PC-9 (cell line): Measurements from ENCODE around the gene F3. TPM values are rescaled to one million over a fixed set of nuclear protein-coding genes. Genes with fewer than 3 reads are reported as not detected.

Source experiments
- BruUV-seq: library from RNA; stranded (reverse); fragments of 400-500 nt; replicated peaks from 2 replicates; lab custom pipeline; 2021; lab: Mats Ljungman, UMichigan
- CTCF ChIA-PET: fragments of 300-600 bp; sonication (Branson Sonifier 250); formaldehyde crosslinking; loops from one replicate; lab custom pipeline; 2022; ENCODE audit warnings: antibody characterized with exemption; lab: Charles Lee
- POLR2A ChIA-PET: fragments of 300-600 bp; sonication (Branson Sonifier 250); formaldehyde crosslinking; loops from one replicate; lab custom pipeline; 2022; ENCODE audit warnings: antibody characterized with exemption; ENCODE audit not compliant: unreplicated experiment; lab: Charles Lee
- DNase-seq, 2 experiments: peaks; one replicate each; pipeline versions ENCODE4 v3.0.0 to v3.0.0-alpha.2; 2015 to 2022; ENCODE audit warnings: mixed read lengths in 1 of 2
- H2AFZ ChIP-seq: fragments of 200-600 bp; sonication (generic); 2 replicates; pipeline ENCODE4 v1.8.1; 2017; ENCODE audit warnings: antibody characterized with exemption
- H3F3A ChIP-seq: fragments of 200-600 bp; sonication (generic); 2 replicates; pipeline ENCODE4 v1.8.1; 2017; ENCODE audit warnings: antibody characterized with exemption, mild to moderate bottlenecking, low read depth; ENCODE audit not compliant: insufficient read depth
- H3K27ac ChIP-seq: fragments of 200-600 bp; sonication (generic); 2 replicates; pipeline ENCODE4 v1.6.1; 2016; ENCODE audit warnings: mixed run types
- H3K27me3 ChIP-seq: fragments of 200-600 bp; sonication (generic); 2 replicates; pipeline ENCODE4 v1.6.1; 2016; ENCODE audit warnings: low read depth, mixed run types; ENCODE audit not compliant: insufficient read depth
- H3K36me3 ChIP-seq: fragments of 200-600 bp; sonication (generic); 2 replicates; pipeline ENCODE4 v1.6.1; 2016; ENCODE audit warnings: low read depth, mixed run types
- H3K4me1 ChIP-seq: fragments of 200-600 bp; sonication (generic); replicated peaks from 2 replicates; pipeline ENCODE4 v1.6.1; 2016; ENCODE audit warnings: mixed run types; ENCODE audit not compliant: insufficient read depth
- H3K4me2 ChIP-seq: fragments of 200-600 bp; sonication (generic); 2 replicates; pipeline ENCODE4 v1.6.1; 2017; ENCODE audit warnings: mixed run types
- H3K4me3 ChIP-seq: fragments of 200-600 bp; sonication (generic); 2 replicates; pipeline ENCODE4 v1.6.1; 2016; ENCODE audit warnings: mixed run types
- H3K79me2 ChIP-seq: fragments of 200-600 bp; sonication (generic); 2 replicates; pipeline ENCODE4 v1.6.1; 2017; ENCODE audit warnings: low read depth, mixed run types
- H3K9me2 ChIP-seq: fragments of 200-600 bp; sonication (generic); 2 replicates; pipeline ENCODE4 v1.8.1; 2017; ENCODE audit warnings: mild to moderate bottlenecking; ENCODE audit not compliant: insufficient read depth
- H3K9me3 ChIP-seq: fragments of 200-600 bp; sonication (generic); 2 replicates; pipeline ENCODE4 v1.8.1; 2016; ENCODE audit warnings: low read depth; ENCODE audit not compliant: insufficient read depth
- H4K20me1 ChIP-seq: fragments of 200-600 bp; sonication (generic); 2 replicates; pipeline ENCODE4 v1.8.1; 2017; ENCODE audit not compliant: insufficient read depth
- CTCF ChIP-seq: fragments of 200-600 bp; sonication (generic); conservative IDR thresholded peaks from 2 replicates; pipeline ENCODE4 v1.6.1; 2017; ENCODE audit warnings: mixed run types, antibody characterized with exemption, mild to moderate bottlenecking, moderate library complexity
- EZH2 ChIP-seq: fragments of 200-600 bp; sonication (generic); IDR thresholded peaks from 2 replicates; pipeline ENCODE4 v1.8.0; 2017; ENCODE audit warnings: antibody characterized with exemption, low read depth
- intact Hi-C: fragments of 100-400 bp; cut with micrococcal nuclease; formaldehyde crosslinking; loops from one replicate; pipeline ENCODE4 v1.10.0; 2022; ENCODE audit not compliant: unreplicated experiment
- total RNA-seq: library from RNA; stranded (reverse); gene quantifications from 2 replicates; pipeline ENCODE4 v1.2.3, GENCODE V29; 2021

F3 gene
- total RNA-seq, 1 experiment from 2014 or later, result 335 TPM

GRCh38 chr1:94514095-94514727 lies 27.3 kb downstream of the F3 start:
- intact Hi-C loops, result loop anchor here (1.0 to 2.0 kb wide), 3 partner anchors 289 to 719 kb away; no protein-coding TSS in a partner anchor
- no peaks in the 10 kb centered on the region for H3K27me3 ChIP-seq
- CTCF ChIA-PET, result interaction anchor here (0.5 to 1.2 kb wide), 5 partner anchors 28 to 437 kb away, joined by 3 to 5 read pairs (median 4); no protein-coding TSS in a partner anchor
- TF ChIP-seq EZH2 (no peak), CTCF (peak; percentile 91)
- no peak overlapping the region for H3K4me3 ChIP-seq
- peak overlapping the region; percentile 21; the same call in 1 of the 2 replicates for H3K27ac ChIP-seq
- H3K9me2 ChIP-seq, result no peaks in the 10 kb centered on the region
- BruUV-seq, result no TSS peak
- no peaks in the 10 kb centered on the region for H4K20me1 ChIP-seq
- peaks cover 11% of the 10 kb centered on the region for H3K4me1 ChIP-seq
- 0 out of 2 replicates have a peak, but pooled peaks cover 14% of the 10 kb centered on the region for H3K36me3 ChIP-seq
- POLR2A ChIA-PET, result interaction anchor here (0.5 to 1.0 kb wide), 6 partner anchors 13 to 322 kb away, joined by 4 to 16 read pairs (median 8); no protein-coding TSS in a partner anchor
- H3K9me3 ChIP-seq, result no peaks in the 10 kb centered on the region
- H3F3A ChIP-seq, result peaks cover 21% of the 10 kb centered on the region
- no peak overlapping the region for H3K4me2 ChIP-seq
- no peak overlapping the region for H2AFZ ChIP-seq
- peak; percentile 34 to 66 for DNase-seq
- no peaks in the 10 kb centered on the region for H3K79me2 ChIP-seq

- DNase-seq, result no peak
- Histone ChIP-seq H3K36me3 (0 out of 2 replicates have a peak, but pooled peaks cover 9% of the 10 kb centered on the region), H3K4me2 (no peak overlapping the region), H3K79me2 (no peaks in the 10 kb centered on the region), H4K20me1 (no peaks in the 10 kb centered on the region), H3K27me3 (no peaks in the 10 kb centered on the region), H3K4me3 (no peak overlapping the region), H3K9me3 (no peaks in the 10 kb centered on the region), H2AFZ (no peak overlapping the region), H3K9me2 (no peaks in the 10 kb centered on the region), H3K27ac (no peak overlapping the region), H3F3A (peaks cover 21% of the 10 kb centered on the region), H3K4me1 (peaks cover 11% of the 10 kb centered on the region)
- intact Hi-C loops, result no loop called here
- TF ChIP-seq CTCF (no peak), EZH2 (no peak)
- BruUV-seq, result no TSS peak
- ChIA-PET CTCF (interaction anchor here (0.6 to 0.9 kb wide), 2 partner anchors 39 to 529 kb away, joined by 3 read pairs; no protein-coding TSS in a partner anchor), POLR2A (no interaction called here)
Observed at GRCh38 chr1:94512816-94513215, 28.7 kb downstream of the F3 start.

- BruUV-seq, result no TSS peak
- H3K36me3 ChIP-seq, result peaks cover 29% of the 10 kb centered on the region
- no peak overlapping the region for H3K4me3 ChIP-seq
- H3K9me3 ChIP-seq, result no peaks in the 10 kb centered on the region
- no peaks in the 10 kb centered on the region for H4K20me1 ChIP-seq
- no peaks in the 10 kb centered on the region for H3F3A ChIP-seq
- no peaks in the 10 kb centered on the region for H3K9me2 ChIP-seq
- H2AFZ ChIP-seq, result no peak overlapping the region
- ChIA-PET CTCF (no interaction called here), POLR2A (no interaction called here)
- no peaks in the 10 kb centered on the region for H3K79me2 ChIP-seq
- H3K27me3 ChIP-seq, result no peaks in the 10 kb centered on the region
- no peak overlapping the region for H3K4me2 ChIP-seq
- H3K27ac ChIP-seq, result no peak overlapping the region
- DNase-seq, result no peak
- H3K4me1 ChIP-seq, result no peaks in the 10 kb centered on the region
- intact Hi-C loops, result no loop called here
- no peak for TF ChIP-seq CTCF
- TF ChIP-seq EZH2, result no peak
Observed at GRCh38 chr1:94504601-94505000, 37.0 kb downstream of the F3 start.
